HUES6 (cell line): ENCODE data around the gene SNRNP200.
A peak's percentile ranks its signal among the peaks of the same experiment; 100 is the strongest.

ENCODE experiments used
- H3K27ac ChIP-seq: 2 replicates; pipeline ENCODE4 v1.7.0; 2013; ENCODE audit warnings: low read depth, mild to moderate bottlenecking, low read length, inconsistent platforms
- H3K27me3 ChIP-seq: 2 replicates; pipeline ENCODE4 v1.6.1; 2013; ENCODE audit warnings: low read length; ENCODE audit not compliant: control insufficient read depth, insufficient read depth
- H3K36me3 ChIP-seq: 2 replicates; pipeline ENCODE4 v1.6.1; 2013; ENCODE audit warnings: low read length; ENCODE audit not compliant: control insufficient read depth, insufficient read depth
- H3K4me1 ChIP-seq: 2 replicates; pipeline ENCODE4 v1.6.1; 2013; ENCODE audit warnings: low read length; ENCODE audit not compliant: control insufficient read depth, insufficient read depth
- H3K4me3 ChIP-seq: 2 replicates; pipeline ENCODE4 v1.5.1; 2013; ENCODE audit warnings: low read depth, low read length
- H3K9ac ChIP-seq: one replicate; pipeline ENCODE4 v1.6.1; 2013; ENCODE audit warnings: mild to moderate bottlenecking, low read length
- H3K9me3 ChIP-seq: 2 replicates; pipeline ENCODE4 v1.6.1; 2013; ENCODE audit warnings: low read depth, low read length; ENCODE audit not compliant: control insufficient read depth, insufficient read depth

SNRNP200 gene

GRCh38 chr2:96274355-96275056, 30.8 kb downstream of the SNRNP200 start:
- H3K27ac ChIP-seq = no peak overlapping the region
- H3K9me3 ChIP-seq = no peaks in the 10 kb centered on the region
- H3K36me3 ChIP-seq = peaks cover 84% of the 10 kb centered on the region
- no peaks in the 10 kb centered on the region for H3K27me3 ChIP-seq
- H3K4me3 ChIP-seq = no peak overlapping the region
- H3K4me1 ChIP-seq = no peaks in the 10 kb centered on the region
- H3K9ac ChIP-seq = no peak overlapping the region

- Histone ChIP-seq H3K4me3 (no peak overlapping the region), H3K27ac (no peak overlapping the region), H3K27me3 (no peaks in the 10 kb centered on the region), H3K9me3 (no peaks in the 10 kb centered on the region), H3K36me3 (peaks cover 84% of the 10 kb centered on the region), H3K9ac (no peak overlapping the region), H3K4me1 (no peaks in the 10 kb centered on the region)
Measured at GRCh38 chr2:96273763-96274162, 31.6 kb downstream of the SNRNP200 start.

GRCh38 chr2:96271995-96272394, 33.4 kb downstream of the SNRNP200 start:
- H3K36me3 ChIP-seq = peaks cover 82% of the 10 kb centered on the region
- H3K4me3 ChIP-seq = no peak overlapping the region
- no peaks in the 10 kb centered on the region for H3K27me3 ChIP-seq
- peaks cover 3% of the 10 kb centered on the region; the same call in 1 of the 2 replicates for H3K4me1 ChIP-seq
- H3K9me3 ChIP-seq = no peaks in the 10 kb centered on the region
- no peak overlapping the region for H3K27ac ChIP-seq
- H3K9ac ChIP-seq = no peak overlapping the region

GRCh38 chr2:96267159-96267971, 38.0 kb downstream of the SNRNP200 start:
- H3K9me3 ChIP-seq = no peaks in the 10 kb centered on the region
- H3K9ac ChIP-seq = no peak overlapping the region
- peak overlapping the region; percentile 82 for H3K4me3 ChIP-seq
- H3K27ac ChIP-seq = no peak overlapping the region
- H3K36me3 ChIP-seq = peaks cover 52% of the 10 kb centered on the region
- H3K27me3 ChIP-seq = no peaks in the 10 kb centered on the region
- peaks cover 9% of the 10 kb centered on the region; the same call in 1 of the 2 replicates for H3K4me1 ChIP-seq

- peak within 1 kb of the TSS; percentile 56; the same call in 1 of the 2 replicates for H3K27ac ChIP-seq
- H3K36me3 ChIP-seq = peaks cover 42% of the 10 kb centered on the region
- no peaks in the 10 kb centered on the region for H3K27me3 ChIP-seq
- peak within 1 kb of the TSS; percentile 82 for H3K4me3 ChIP-seq
- H3K4me1 ChIP-seq = peaks cover 15% of the 10 kb centered on the region; the same call in 1 of the 2 replicates
- peak within 1 kb of the TSS; percentile 89 for H3K9ac ChIP-seq
- H3K9me3 ChIP-seq = no peaks in the 10 kb centered on the region
Measured at GRCh38 chr2:96265840-96266679, 39.3 kb downstream of the SNRNP200 start, which contains the start of the genes CIAO1 and TMEM127. CIAO1 (plus strand) TSS chr2:96266225; CDS start chr2:96266351, 126 bp downstream. TMEM127 (minus strand) TSS chr2:96265997; CDS start chr2:96265381, 616 bp downstream.

GRCh38 chr2:96265349-96265839, 40.0 kb downstream of the SNRNP200 start:
- Histone ChIP-seq H3K9me3 (no peaks in the 10 kb centered on the region), H3K4me3 (peak overlapping the region; percentile 82), H3K36me3 (peaks cover 37% of the 10 kb centered on the region), H3K9ac (peak overlapping the region; percentile 84), H3K4me1 (peaks cover 22% of the 10 kb centered on the region), H3K27ac (peak overlapping the region; percentile 56; the same call in 1 of the 2 replicates), H3K27me3 (no peaks in the 10 kb centered on the region)

GRCh38 chr2:96264656-96265348, 40.5 kb downstream of the SNRNP200 start:
- H3K9me3 ChIP-seq = no peaks in the 10 kb centered on the region
- peak overlapping the region; percentile 82 for H3K4me3 ChIP-seq
- H3K27ac ChIP-seq = no peak overlapping the region
- H3K4me1 ChIP-seq = peaks cover 28% of the 10 kb centered on the region
- peak overlapping the region; percentile 84 for H3K9ac ChIP-seq
- H3K36me3 ChIP-seq = peaks cover 34% of the 10 kb centered on the region
- H3K27me3 ChIP-seq = no peaks in the 10 kb centered on the region

- H3K9ac ChIP-seq = no peak overlapping the region
- peaks cover 31% of the 10 kb centered on the region for H3K4me1 ChIP-seq
- H3K27ac ChIP-seq = no peak overlapping the region
- H3K9me3 ChIP-seq = no peaks in the 10 kb centered on the region
- H3K36me3 ChIP-seq = peaks cover 36% of the 10 kb centered on the region
- H3K4me3 ChIP-seq = peak overlapping the region; percentile 82
- no peaks in the 10 kb centered on the region for H3K27me3 ChIP-seq
Measured at GRCh38 chr2:96264086-96264485, 41.3 kb downstream of the SNRNP200 start.

GRCh38 chr2:96262306-96262705, 43.0 kb downstream of the SNRNP200 start:
- H3K36me3 ChIP-seq = peaks cover 26% of the 10 kb centered on the region
- H3K4me1 ChIP-seq = peaks cover 31% of the 10 kb centered on the region
- H3K4me3 ChIP-seq = no peak overlapping the region
- no peaks in the 10 kb centered on the region for H3K9me3 ChIP-seq
- no peak overlapping the region for H3K27ac ChIP-seq
- H3K27me3 ChIP-seq = no peaks in the 10 kb centered on the region
- H3K9ac ChIP-seq = no peak overlapping the region
